Cardiac muscle cell (in vitro differentiated cells and primary cell): Measurements from ENCODE around the gene CRYBA4. TPM values are rescaled to one million over a fixed set of nuclear protein-coding genes. Genes with fewer than 3 reads are reported as not detected.

Experiments
- DNase-seq, 2 donors: peaks; one replicate each; pipeline versions ENCODE4 v3.0.0 to v3.0.0-alpha.2; 2010 to 2017; ENCODE audit warnings: low read depth in 1 of 2, low spot score in 1 of 2
- H3K27ac ChIP-seq: fragments of 200-600 bp; sonication (generic); 2 replicates; pipeline ENCODE4 v1.5.1; 2016
- H3K27me3 ChIP-seq: fragments of 200-600 bp; sonication (generic); 2 replicates; pipeline ENCODE4 v1.6.0; 2016; ENCODE audit warnings: control low read depth
- H3K36me3 ChIP-seq: fragments of 200-600 bp; sonication (generic); 2 replicates; pipeline ENCODE4 v1.5.1; 2016; ENCODE audit warnings: control low read depth
- H3K4me1 ChIP-seq: fragments of 200-600 bp; sonication (generic); 2 replicates; pipeline ENCODE4 v1.8.1; 2017; ENCODE audit warnings: low read depth, mild to moderate bottlenecking, mixed run types
- H3K4me3 ChIP-seq: fragments of 200-600 bp; sonication (generic); 2 replicates; pipeline ENCODE4 v1.5.1; 2016; ENCODE audit warnings: mild to moderate bottlenecking
- H3K9me3 ChIP-seq: fragments of 200-600 bp; sonication (generic); 2 replicates; pipeline ENCODE4 v1.5.1; 2017; ENCODE audit warnings: low read depth, mild to moderate bottlenecking, control low read depth
- CTCF ChIP-seq: IDR thresholded peaks from 2 replicates; pipeline ENCODE4 v1.5.1; 2012; ENCODE audit warnings: low read depth, mild to moderate bottlenecking, low read length
- polyA plus RNA-seq: library from polyadenylated mRNA; unstranded; fragments of >200 nt; fragmentation: Nextera tagmentation; extraction: Ambion mirVana; gene quantifications from 2 replicates; pipeline ENCODE4 v1.2.1, GENCODE V29; 2016
- total RNA-seq: library from RNA; depleted of rRNA; stranded (reverse); fragments of >200 nt; gene quantifications from 2 replicates; pipeline ENCODE4 v1.2.3, GENCODE V29; 2016

The CRYBA4 gene
- total and polyA plus RNA-seq, 2 experiments from 2014 or later, result 0.34 TPM; not detected in 1

- no peaks in the 10 kb centered on the region for H3K27me3 ChIP-seq
- H3K36me3 ChIP-seq, result no peaks in the 10 kb centered on the region
- H3K4me3 ChIP-seq, result peak within 1 kb of the TSS; percentile 77
- no peaks in the 10 kb centered on the region for H3K4me1 ChIP-seq
- no peak within 1 kb of the TSS for H3K27ac ChIP-seq
- no peak for TF ChIP-seq CTCF
- peak; percentile 83 for DNase-seq
- H3K9me3 ChIP-seq, result no peaks in the 10 kb centered on the region
Measured at GRCh38 chr22:26589845-26590736, 31.7 kb upstream of the CRYBA4 start, which contains the start of gene TPST2. TPST2 (minus strand) TSS chr22:26590132; CDS start chr22:26541630, 48,502 bp downstream.

GRCh38 chr22:26592421-26592891 is 29.3 kb upstream of the CRYBA4 start:
- Histone ChIP-seq H3K9me3 (no peaks in the 10 kb centered on the region), H3K36me3 (no peaks in the 10 kb centered on the region), H3K4me3 (no peak overlapping the region), H3K27ac (no peak overlapping the region), H3K4me1 (no peaks in the 10 kb centered on the region), H3K27me3 (no peaks in the 10 kb centered on the region)
- TF ChIP-seq CTCF, result no peak
- DNase-seq, result no peak

GRCh38 chr22:26593763-26594162 is 28.0 kb upstream of the CRYBA4 start:
- DNase-seq, result no peak
- Histone ChIP-seq H3K36me3 (no peaks in the 10 kb centered on the region), H3K4me3 (no peak overlapping the region), H3K4me1 (no peaks in the 10 kb centered on the region), H3K27ac (no peak overlapping the region), H3K27me3 (no peaks in the 10 kb centered on the region), H3K9me3 (no peaks in the 10 kb centered on the region)
- TF ChIP-seq CTCF, result no peak

GRCh38 chr22:26597026-26597425 is 24.7 kb upstream of the CRYBA4 start:
- Histone ChIP-seq H3K27me3 (no peaks in the 10 kb centered on the region), H3K9me3 (no peaks in the 10 kb centered on the region), H3K4me3 (no peak overlapping the region), H3K4me1 (no peaks in the 10 kb centered on the region), H3K36me3 (no peaks in the 10 kb centered on the region), H3K27ac (no peak overlapping the region)
- TF ChIP-seq CTCF, result no peak
- DNase-seq, result no peak

GRCh38 chr22:26597480-26597879 is 24.3 kb upstream of the CRYBA4 start:
- no peaks in the 10 kb centered on the region for H3K36me3 ChIP-seq
- H3K27ac ChIP-seq, result no peak overlapping the region
- no peaks in the 10 kb centered on the region for H3K4me1 ChIP-seq
- no peaks in the 10 kb centered on the region for H3K9me3 ChIP-seq
- TF ChIP-seq CTCF, result no peak
- H3K27me3 ChIP-seq, result no peaks in the 10 kb centered on the region
- no peak for DNase-seq
- no peak overlapping the region for H3K4me3 ChIP-seq
